ENCODE data around the gene SGF29.

- TF ChIP-seq CTCF (conservative IDR thresholded peaks at IDR 0.05; ENCODE audit: low read depth in 2 of 2) = no peak
- TF ChIP-seq EZH2 (IDR thresholded peaks at IDR 0.05; ENCODE audit: low read depth, unreplicated experiment) = no peak
- TF ChIP-seq JUNB (IDR thresholded peaks at IDR 0.05; ENCODE audit: unreplicated experiment) = no peak
- no peak for TF ChIP-seq POLR2AphosphoS5 (IDR thresholded peaks at IDR 0.05; ENCODE audit: low read depth)
- no peak for TF ChIP-seq ZNF331 (CRISPR knock-in tag; IDR thresholded peaks at IDR 0.05; ENCODE audit: low read depth)
These were observed 48.1 kb upstream of the SGF29 start for GRCh38 chr16:28505489-28506137.

Measured in GM23338 (cell line).